ENCODE measurements around the gene DGKG.

DNA sequence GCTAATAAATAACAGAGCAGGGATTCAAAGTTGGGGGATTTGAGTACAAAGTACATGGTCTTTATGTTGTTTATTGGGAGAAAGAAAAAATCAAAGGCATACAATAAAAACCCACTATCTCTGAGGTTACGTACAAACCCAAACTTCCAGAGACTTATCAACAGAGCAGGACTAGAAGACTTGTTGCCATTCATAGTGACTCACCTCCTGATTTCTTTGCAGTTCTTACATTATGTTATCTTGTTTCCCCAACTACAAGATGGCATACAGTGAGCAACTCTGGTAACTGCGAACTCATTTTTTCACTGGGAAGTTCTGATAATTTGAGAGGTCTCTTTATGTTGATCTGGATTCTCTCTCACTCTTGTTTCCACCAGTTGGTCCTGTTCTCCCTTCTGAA, 172.5 kb downstream of the DGKG start:
- TF ChIP-seq EP300 (IDR thresholded peaks at IDR 0.05) (no peak), POLR2A (IDR thresholded peaks at IDR 0.05) (no peak), POLR2AphosphoS5 (IDR thresholded peaks at IDR 0.05) (no peak)
- TF ChIP-seq, protein P1, sequence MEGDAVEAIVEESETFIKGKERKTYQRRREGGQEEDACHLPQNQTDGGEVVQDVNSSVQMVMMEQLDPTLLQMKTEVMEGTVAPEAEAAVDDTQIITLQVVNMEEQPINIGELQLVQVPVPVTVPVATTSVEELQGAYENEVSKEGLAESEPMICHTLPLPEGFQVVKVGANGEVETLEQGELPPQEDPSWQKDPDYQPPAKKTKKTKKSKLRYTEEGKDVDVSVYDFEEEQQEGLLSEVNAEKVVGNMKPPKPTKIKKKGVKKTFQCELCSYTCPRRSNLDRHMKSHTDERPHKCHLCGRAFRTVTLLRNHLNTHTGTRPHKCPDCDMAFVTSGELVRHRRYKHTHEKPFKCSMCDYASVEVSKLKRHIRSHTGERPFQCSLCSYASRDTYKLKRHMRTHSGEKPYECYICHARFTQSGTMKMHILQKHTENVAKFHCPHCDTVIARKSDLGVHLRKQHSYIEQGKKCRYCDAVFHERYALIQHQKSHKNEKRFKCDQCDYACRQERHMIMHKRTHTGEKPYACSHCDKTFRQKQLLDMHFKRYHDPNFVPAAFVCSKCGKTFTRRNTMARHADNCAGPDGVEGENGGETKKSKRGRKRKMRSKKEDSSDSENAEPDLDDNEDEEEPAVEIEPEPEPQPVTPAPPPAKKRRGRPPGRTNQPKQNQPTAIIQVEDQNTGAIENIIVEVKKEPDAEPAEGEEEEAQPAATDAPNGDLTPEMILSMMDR (IDR thresholded peaks at IDR 0.05), result no peak
